GM12864 (cell line): ENCODE results near the gene TMEM108.

Source experiments
- DNase-seq: peaks from one replicate; pipeline ENCODE4 v3.0.0-alpha.2; 2011; ENCODE audit warnings: low read depth
- H3K4me3 ChIP-seq: 2 replicates; pipeline ENCODE4 v1.5.1; 2011; ENCODE audit warnings: mild to moderate bottlenecking, low read depth, low read length, control low read depth
- CTCF ChIP-seq: IDR thresholded peaks from 2 replicates; pipeline ENCODE4 v1.5.1; 2011; ENCODE audit warnings: low read depth, mild to moderate bottlenecking, moderate library complexity, low read length, control low read depth, inconsistent platforms; ENCODE audit errors: missing control alignments

TMEM108 gene

GRCh38 chr3:133317866-133318265 is 279.7 kb downstream of the TMEM108 start:
- no peak for DNase-seq
- TF ChIP-seq CTCF = no peak
- no peak overlapping the region for H3K4me3 ChIP-seq

- no peak overlapping the region for H3K4me3 ChIP-seq
- no peak for TF ChIP-seq CTCF
- DNase-seq = no peak
Observed at GRCh38 chr3:133328373-133328772, 290.2 kb downstream of the TMEM108 start.

GRCh38 chr3:133329626-133330025 is 291.4 kb downstream of the TMEM108 start:
- no peak overlapping the region for H3K4me3 ChIP-seq
- no peak for DNase-seq
- TF ChIP-seq CTCF = no peak

GRCh38 chr3:133330065-133330464 is 291.9 kb downstream of the TMEM108 start:
- no peak for DNase-seq

GRCh38 chr3:133330522-133330921 is 292.3 kb downstream of the TMEM108 start:
- TF ChIP-seq CTCF = no peak
- no peak overlapping the region for H3K4me3 ChIP-seq
- DNase-seq = no peak

More at GRCh38 chr3:133330065-133330464, 291.9 kb downstream of the TMEM108 start:
- H3K4me3 ChIP-seq = no peak overlapping the region
- no peak for TF ChIP-seq CTCF

GRCh38 chr3:133354721-133355120 is 316.5 kb downstream of the TMEM108 start:
- no peak for TF ChIP-seq CTCF
- DNase-seq = no peak
- no peak overlapping the region for H3K4me3 ChIP-seq

GRCh38 chr3:133360476-133360875 is 322.3 kb downstream of the TMEM108 start:
- no peak overlapping the region for H3K4me3 ChIP-seq
- no peak for TF ChIP-seq CTCF
- no peak for DNase-seq
